Measurements from ENCODE around the gene TNFRSF1B. TPM values are rescaled to one million over a fixed set of nuclear protein-coding genes. Genes with fewer than 3 reads are reported as not detected.

Gene TNFRSF1B
- total and polyA plus RNA-seq, 2 of the 8 experiments (the other 6 are each of a cell fraction or from before 2014, with no cell fraction given), result 1.7 to 2.9 TPM

GRCh38 chr1:12162459-12163137 is 4.2 kb upstream of the TNFRSF1B start:
- DNase-seq (ENCODE audit: low read depth in 1 of 2, low spot score in 2 of 2) (no peak), FAIRE-seq (no peak)
- Histone ChIP-seq H3K4me3 (ENCODE audit: extremely low read depth in 1 of 4, insufficient read depth in 2 of 4, low read depth in 3 of 4, low read length in 4 of 4) (no peak overlapping the region), H3K9me3 (ENCODE audit: insufficient read depth in 2 of 2, low read depth in 1 of 2, low read length in 1 of 2) (no peaks in the 10 kb centered on the region), H3K27me3 (replicated peaks in 1 of 4; ENCODE audit: control insufficient read depth in 3 of 4, extremely low read depth in 1 of 4, insufficient read depth in 3 of 4, low read length in 3 of 4) (peaks cover 3 to 25% (median 20%) of the 10 kb centered on the region in 4 experiments), H3K14ac (ENCODE audit: insufficient read length) (no peak overlapping the region), H4K8ac (ENCODE audit: extremely low read depth, insufficient read depth, low read length) (no peak overlapping the region; the same call in 1 of the 2 replicates), H3K4me2 (ENCODE audit: insufficient read depth in 1 of 2, low read depth in 2 of 2, low read length in 2 of 2) (no peak overlapping the region), H3K36me3 (ENCODE audit: control insufficient read depth in 2 of 4, insufficient read depth in 4 of 4, low read length in 3 of 4) (no peaks in the 10 kb centered on the region), H3K79me2 (ENCODE audit: control insufficient read depth in 1 of 2, insufficient read depth in 2 of 2, low read length in 2 of 2) (no peaks in the 10 kb centered on the region), H4K91ac (replicated peaks; ENCODE audit: insufficient read length, low read length) (no peak overlapping the region), H2AFZ (ENCODE audit: low read length) (no peak overlapping the region), H3K56ac (replicated peaks; ENCODE audit: insufficient read length, low read depth, low read length) (no peak overlapping the region), H3K18ac (ENCODE audit: extremely low read depth, low read length) (no peak overlapping the region), H4K5ac (ENCODE audit: insufficient read length, low read depth, low read length) (no peak overlapping the region), H2BK15ac (ENCODE audit: low read length) (no peak overlapping the region; the same call in 1 of the 2 replicates), H4K20me1 (replicated peaks in 1 of 2; ENCODE audit: control insufficient read depth in 1 of 2, insufficient read depth in 2 of 2, low read length in 2 of 2) (peaks cover 0 to 2% of the 10 kb centered on the region in 2 experiments), H3K27ac (ENCODE audit: low read depth, low read length) (no peak overlapping the region), H3K4ac (replicated peaks; ENCODE audit: insufficient read length, low read depth, low read length) (no peak overlapping the region), H3K23me2 (ENCODE audit: low read depth, low read length) (no peaks in the 10 kb centered on the region; the same call in 1 of the 2 replicates), H2BK120ac (replicated peaks; ENCODE audit: low read depth, low read length) (no peak overlapping the region), H2BK5ac (ENCODE audit: low read depth, low read length) (no peak overlapping the region), H3K23ac (ENCODE audit: insufficient read length) (no peak overlapping the region), H2BK20ac (ENCODE audit: low read length) (no peak overlapping the region), H2BK12ac (ENCODE audit: low read depth, low read length) (no peak overlapping the region), H3K9ac (replicated peaks in 1 of 4; ENCODE audit: extremely low read depth in 1 of 4, low read depth in 3 of 4, low read length in 3 of 4) (no peak overlapping the region), H3K79me1 (ENCODE audit: low read depth, low read length) (no peaks in the 10 kb centered on the region), H2AK5ac (ENCODE audit: low read depth, low read length) (no peak overlapping the region), H3K4me1 (replicated peaks in 1 of 4; ENCODE audit: control insufficient read depth in 3 of 4, insufficient read depth in 4 of 4, low read length in 3 of 4) (peaks cover 0 to 9% (median 2%) of the 10 kb centered on the region in 4 experiments; a peak in 5 of 7 replicates)
- POLR2A ChIA-PET (ENCODE audit: partially characterized antibody), result no interaction called here
- 94% methylated on average over 10 of the region's 11 CpGs; no CpG with 5 or more reads in 1 of the 2 experiments for WGBS, 2 experiments (ENCODE audit: extremely low coverage in 1 of 2, insufficient coverage in 1 of 2, insufficient read length in 1 of 2, insufficient replicate concordance in 2 of 2, low coverage in 1 of 2, low lambda C conversion rate in 2 of 2, missing lambda C conversion rate in 1 of 2)
- TF ChIP-seq CREB1 (IDR thresholded peaks at IDR 0.05), result no peak
- no peak for TF ChIP-seq CTCF (IDR thresholded peaks at IDR 0.05; ENCODE audit: control extremely low read depth in 1 of 3, insufficient read depth in 1 of 3, low read depth in 1 of 3, low read length in 3 of 3)
- TF ChIP-seq TCF12 (IDR thresholded peaks at IDR 0.05; ENCODE audit: low read depth, low read length), result no peak
- no peak for TF ChIP-seq CBX5 (IDR thresholded peaks at IDR 0.05; ENCODE audit: low read depth, low read length)
- no peak for TF ChIP-seq RXRA (IDR thresholded peaks at IDR 0.05; ENCODE audit: insufficient read depth, low read depth, low read length)
- TF ChIP-seq SP2 (IDR thresholded peaks at IDR 0.05; ENCODE audit: low read length), result no peak
- no peak for TF ChIP-seq RBBP5 (IDR thresholded peaks at IDR 0.05; ENCODE audit: borderline replicate concordance, low read depth, low read length)
- TF ChIP-seq HDAC2 (IDR thresholded peaks at IDR 0.05; ENCODE audit: borderline replicate concordance in 1 of 2, low read depth in 2 of 2, low read length in 2 of 2), result no peak
- no peak for TF ChIP-seq POU5F1 (IDR thresholded peaks at IDR 0.05; ENCODE audit: low read depth, low read length)
- CTCF ChIA-PET (ENCODE audit: partially characterized antibody), result interaction anchor here (1.0 to 2.7 kb wide), 5 partner anchors 10 to 47 kb away, joined by 3 to 15 read pairs (median 4); no protein-coding TSS in a partner anchor

Measured in H1 (cell line).